ENCODE data around the gene CALU. TPM values are rescaled to one million over a fixed set of nuclear protein-coding genes. Genes with fewer than 3 reads are reported as not detected.

CALU gene
- total and polyA plus RNA-seq, 2 experiments from 2014 or later = 1,589 to 1,706 TPM

- H2AFZ ChIP-seq = no peak overlapping the region
- H3K27ac ChIP-seq = no peak overlapping the region
- H3K36me3 ChIP-seq (ENCODE audit: low read depth) = no peaks in the 10 kb centered on the region
- H3K9ac ChIP-seq = no peak overlapping the region
- H3K4me3 ChIP-seq = no peak overlapping the region
- no peaks in the 10 kb centered on the region for H3K9me3 ChIP-seq (ENCODE audit: low read depth)
- no peaks in the 10 kb centered on the region for H3K79me2 ChIP-seq (ENCODE audit: insufficient read depth)
- no peaks in the 10 kb centered on the region for H3K4me1 ChIP-seq (ENCODE audit: insufficient read depth)
- in situ Hi-C loops (cut with MboI) = no loop called here
- no peak for DNase-seq
- 84 to 93% methylated on average over 2 of the region's 2 CpGs for WGBS, 2 experiments (ENCODE audit: low coverage in 1 of 2, low lambda C conversion rate in 2 of 2, missing lambda C conversion rate in 2 of 2)
- H3F3A ChIP-seq (ENCODE audit: insufficient read depth) = no peaks in the 10 kb centered on the region
- no peaks in the 10 kb centered on the region for H4K20me1 ChIP-seq (ENCODE audit: insufficient read depth)
- no peak overlapping the region for H3K4me2 ChIP-seq (ENCODE audit: unreplicated experiment)
- TF ChIP-seq EZH2phosphoT487 (IDR thresholded peaks at IDR 0.05; ENCODE audit: insufficient read depth, low read depth) (no peak), EZH2 (IDR thresholded peaks at IDR 0.05; ENCODE audit: insufficient read depth, poor library complexity, severe bottlenecking) (no peak)
- H3K27me3 ChIP-seq (replicated peaks; ENCODE audit: insufficient read depth) = no peaks in the 10 kb centered on the region
- no peaks in the 10 kb centered on the region for H3K9me2 ChIP-seq (ENCODE audit: insufficient read depth)
Observed at GRCh38 chr7:128725531-128725930, 13.6 kb upstream of the CALU start.

GRCh38 chr7:128726059-128726736 is 13.0 kb upstream of the CALU start:
- TF ChIP-seq EZH2 (IDR thresholded peaks at IDR 0.05; ENCODE audit: insufficient read depth, poor library complexity, severe bottlenecking) (no peak), EZH2phosphoT487 (IDR thresholded peaks at IDR 0.05; ENCODE audit: insufficient read depth, low read depth) (no peak)
- Histone ChIP-seq H3K9me3 (ENCODE audit: low read depth) (no peaks in the 10 kb centered on the region), H3K27ac (no peak overlapping the region), H3K9ac (no peak overlapping the region), H3K36me3 (ENCODE audit: low read depth) (no peaks in the 10 kb centered on the region), H3K9me2 (ENCODE audit: insufficient read depth) (no peaks in the 10 kb centered on the region), H2AFZ (no peak overlapping the region), H3K4me1 (ENCODE audit: insufficient read depth) (no peaks in the 10 kb centered on the region), H3K79me2 (ENCODE audit: insufficient read depth) (no peaks in the 10 kb centered on the region), H3K4me2 (ENCODE audit: unreplicated experiment) (no peak overlapping the region), H3K27me3 (replicated peaks; ENCODE audit: insufficient read depth) (no peaks in the 10 kb centered on the region), H3F3A (ENCODE audit: insufficient read depth) (no peaks in the 10 kb centered on the region), H3K4me3 (no peak overlapping the region), H4K20me1 (ENCODE audit: insufficient read depth) (no peaks in the 10 kb centered on the region)
- no peak for DNase-seq
- 51 to 60% methylated on average over 8 of the region's 8 CpGs for WGBS, 2 experiments (ENCODE audit: low coverage in 1 of 2, low lambda C conversion rate in 2 of 2, missing lambda C conversion rate in 2 of 2)
- in situ Hi-C loops (cut with MboI) = no loop called here

GRCh38 chr7:128726737-128727072 is 12.5 kb upstream of the CALU start:
- no peaks in the 10 kb centered on the region for H3K4me1 ChIP-seq (ENCODE audit: insufficient read depth)
- in situ Hi-C loops (cut with MboI) = no loop called here
- H3K27ac ChIP-seq = no peak overlapping the region
- no peaks in the 10 kb centered on the region for H3K9me3 ChIP-seq (ENCODE audit: low read depth)
- H3K9me2 ChIP-seq (ENCODE audit: insufficient read depth) = no peaks in the 10 kb centered on the region
- no peaks in the 10 kb centered on the region for H3K79me2 ChIP-seq (ENCODE audit: insufficient read depth)
- no peak overlapping the region for H3K4me2 ChIP-seq (ENCODE audit: unreplicated experiment)
- no peaks in the 10 kb centered on the region for H3F3A ChIP-seq (ENCODE audit: insufficient read depth)
- TF ChIP-seq EZH2phosphoT487 (IDR thresholded peaks at IDR 0.05; ENCODE audit: insufficient read depth, low read depth) (no peak), EZH2 (IDR thresholded peaks at IDR 0.05; ENCODE audit: insufficient read depth, poor library complexity, severe bottlenecking) (no peak)
- H4K20me1 ChIP-seq (ENCODE audit: insufficient read depth) = no peaks in the 10 kb centered on the region
- H3K36me3 ChIP-seq (ENCODE audit: low read depth) = no peaks in the 10 kb centered on the region
- no peak for DNase-seq
- H2AFZ ChIP-seq = no peak overlapping the region
- 11 to 25% methylated on average over 1 of the region's 1 CpG for WGBS, 2 experiments (ENCODE audit: low coverage in 1 of 2, low lambda C conversion rate in 2 of 2, missing lambda C conversion rate in 2 of 2)
- no peak overlapping the region for H3K9ac ChIP-seq
- H3K4me3 ChIP-seq = no peak overlapping the region
- no peaks in the 10 kb centered on the region for H3K27me3 ChIP-seq (replicated peaks; ENCODE audit: insufficient read depth)

GRCh38 chr7:128727239-128727638 is 11.9 kb upstream of the CALU start:
- 91 to 95% methylated on average over 4 of the region's 4 CpGs for WGBS, 2 experiments (ENCODE audit: low coverage in 1 of 2, low lambda C conversion rate in 2 of 2, missing lambda C conversion rate in 2 of 2)
- no peak overlapping the region for H3K27ac ChIP-seq
- no peaks in the 10 kb centered on the region for H3K79me2 ChIP-seq (ENCODE audit: insufficient read depth)
- no peaks in the 10 kb centered on the region for H3K27me3 ChIP-seq (replicated peaks; ENCODE audit: insufficient read depth)
- no peak overlapping the region for H3K9ac ChIP-seq
- no peaks in the 10 kb centered on the region for H3K4me1 ChIP-seq (ENCODE audit: insufficient read depth)
- H3K4me2 ChIP-seq (ENCODE audit: unreplicated experiment) = no peak overlapping the region
- in situ Hi-C loops (cut with MboI) = no loop called here
- no peak overlapping the region for H2AFZ ChIP-seq
- no peaks in the 10 kb centered on the region for H3K9me2 ChIP-seq (ENCODE audit: insufficient read depth)
- no peaks in the 10 kb centered on the region for H3K9me3 ChIP-seq (ENCODE audit: low read depth)
- H4K20me1 ChIP-seq (ENCODE audit: insufficient read depth) = no peaks in the 10 kb centered on the region
- H3K36me3 ChIP-seq (ENCODE audit: low read depth) = no peaks in the 10 kb centered on the region
- no peak for TF ChIP-seq EZH2phosphoT487 (IDR thresholded peaks at IDR 0.05; ENCODE audit: insufficient read depth, low read depth)
- TF ChIP-seq EZH2 (IDR thresholded peaks at IDR 0.05; ENCODE audit: insufficient read depth, poor library complexity, severe bottlenecking) = no peak
- no peak overlapping the region for H3K4me3 ChIP-seq
- no peak for DNase-seq
- H3F3A ChIP-seq (ENCODE audit: insufficient read depth) = no peaks in the 10 kb centered on the region

DNA sequence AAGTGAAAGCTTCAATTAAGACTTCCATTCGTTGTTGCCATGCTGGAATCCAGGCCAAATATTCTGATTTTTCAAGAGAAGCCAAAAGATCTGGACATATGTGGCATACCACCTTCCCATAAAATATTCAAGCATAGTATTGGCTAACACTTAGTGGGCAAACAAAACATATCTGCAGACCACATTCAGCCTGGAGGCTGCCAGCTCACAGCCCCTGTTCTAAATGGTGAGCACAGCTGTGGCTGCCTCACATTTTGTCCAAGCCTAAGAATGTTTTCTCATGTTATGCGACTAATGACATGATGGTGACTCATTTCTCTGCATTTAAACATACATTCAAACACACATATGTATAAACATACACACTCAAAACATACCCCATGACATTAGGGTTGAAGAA is 10.6 kb upstream of the CALU start:
- in situ Hi-C loops (cut with MboI) = no loop called here

More for the DNA sequence above, 10.6 kb upstream of the CALU start:
- Histone ChIP-seq H3K4me2 (ENCODE audit: unreplicated experiment) (no peak overlapping the region), H3K27ac (no peak overlapping the region), H3K36me3 (ENCODE audit: low read depth) (no peaks in the 10 kb centered on the region), H3K27me3 (replicated peaks; ENCODE audit: insufficient read depth) (no peaks in the 10 kb centered on the region), H3K9me3 (ENCODE audit: low read depth) (no peaks in the 10 kb centered on the region), H3K9ac (no peak overlapping the region), H3F3A (ENCODE audit: insufficient read depth) (no peaks in the 10 kb centered on the region), H3K9me2 (ENCODE audit: insufficient read depth) (no peaks in the 10 kb centered on the region), H3K4me3 (no peak overlapping the region), H2AFZ (no peak overlapping the region), H3K4me1 (ENCODE audit: insufficient read depth) (no peaks in the 10 kb centered on the region), H3K79me2 (ENCODE audit: insufficient read depth) (no peaks in the 10 kb centered on the region), H4K20me1 (ENCODE audit: insufficient read depth) (no peaks in the 10 kb centered on the region)
- DNase-seq = peak; percentile 49
- 70 to 82% methylated on average over 2 of the region's 2 CpGs for WGBS, 2 experiments (ENCODE audit: low coverage in 1 of 2, low lambda C conversion rate in 2 of 2, missing lambda C conversion rate in 2 of 2)
- TF ChIP-seq EZH2phosphoT487 (IDR thresholded peaks at IDR 0.05; ENCODE audit: insufficient read depth, low read depth) (no peak), EZH2 (IDR thresholded peaks at IDR 0.05; ENCODE audit: insufficient read depth, poor library complexity, severe bottlenecking) (no peak)

Measured in GM23248 (cell line).